Subcutaneous adipose tissue (tissue), 4 donors: Measurements from ENCODE around the gene PRR33. TPM values are rescaled to one million over a fixed set of nuclear protein-coding genes. Genes with fewer than 3 reads are reported as not detected.

Experiments
- CTCF ChIP-seq: fragments of 450-650 bp; IDR thresholded peaks from one replicate; pipeline ENCODE4 v1.5.1; 2016; ENCODE audit warnings: low read depth, mild to moderate bottlenecking, control low read depth, antibody characterized with exemption, moderate library complexity
- total RNA-seq, 4 donors: library from RNA; depleted of rRNA; stranded (reverse); fragments of >200 nt; gene quantifications; one replicate each; pipeline ENCODE4 v1.1.0, GENCODE V29; 2016

PRR33 gene
- total RNA-seq, 4 donors from 2014 or later, result not detected

- no peak for TF ChIP-seq CTCF
Observed at GRCh38 chr11:1854132-1854948, 37.4 kb downstream of the PRR33 start.

- TF ChIP-seq CTCF, result no peak
Observed at GRCh38 chr11:1853376-1854131, 38.1 kb downstream of the PRR33 start.

GRCh38 chr11:1852877-1853276, 38.8 kb downstream of the PRR33 start, which contains the start of gene LSP1:
LSP1 (plus strand) TSS chr11:1853084; CDS start chr11:1853145, 61 bp downstream.
- TF ChIP-seq CTCF, result no peak

- no peak for TF ChIP-seq CTCF
Observed at GRCh38 chr11:1852271-1852876, 39.3 kb downstream of the PRR33 start.

- TF ChIP-seq CTCF, result no peak
Observed at GRCh38 chr11:1851468-1852180, 40.1 kb downstream of the PRR33 start.

- TF ChIP-seq CTCF, result no peak
Observed at GRCh38 chr11:1848640-1849430, 42.9 kb downstream of the PRR33 start.
